Muscle layer of colon (tissue), 2 donors: ENCODE data around the gene SH3BGRL3.
A peak's percentile ranks its signal among the peaks of the same experiment; 100 is the strongest.

Source experiments
- H3K27ac ChIP-seq: one replicate; pipeline ENCODE4 v1.7.0; 2013; ENCODE audit warnings: low read depth, mild to moderate bottlenecking, low read length, moderate library complexity
- H3K27me3 ChIP-seq, 2 donors: one replicate each; pipeline ENCODE4 v1.7.0; 2013; ENCODE audit warnings: low read length in 2 of 2, mild to moderate bottlenecking in 2 of 2; ENCODE audit not compliant: insufficient read depth in 2 of 2, control insufficient read depth in 1 of 2
- H3K36me3 ChIP-seq: one replicate; pipeline ENCODE4 v1.7.0; 2013; ENCODE audit warnings: mild to moderate bottlenecking, low read length; ENCODE audit not compliant: insufficient read depth
- H3K4me1 ChIP-seq: one replicate; pipeline ENCODE4 v1.7.0; 2013; ENCODE audit warnings: mild to moderate bottlenecking, low read length; ENCODE audit not compliant: insufficient read depth
- H3K4me3 ChIP-seq, 2 donors: one replicate each; pipeline ENCODE4 v1.7.0; 2013; ENCODE audit warnings: low read length in 2 of 2, low read depth in 1 of 2, mild to moderate bottlenecking in 1 of 2, moderate library complexity in 1 of 2
- H3K9ac ChIP-seq: one replicate; pipeline ENCODE4 v1.7.0; 2013; ENCODE audit warnings: low read length
- H3K9me3 ChIP-seq: one replicate; pipeline ENCODE4 v1.7.0; 2013; ENCODE audit warnings: mild to moderate bottlenecking, low read length
- donor health status: abdominal sarcoma.
- donor health status: Adenocarcinoma of cecum.

Gene SH3BGRL3

DNA sequence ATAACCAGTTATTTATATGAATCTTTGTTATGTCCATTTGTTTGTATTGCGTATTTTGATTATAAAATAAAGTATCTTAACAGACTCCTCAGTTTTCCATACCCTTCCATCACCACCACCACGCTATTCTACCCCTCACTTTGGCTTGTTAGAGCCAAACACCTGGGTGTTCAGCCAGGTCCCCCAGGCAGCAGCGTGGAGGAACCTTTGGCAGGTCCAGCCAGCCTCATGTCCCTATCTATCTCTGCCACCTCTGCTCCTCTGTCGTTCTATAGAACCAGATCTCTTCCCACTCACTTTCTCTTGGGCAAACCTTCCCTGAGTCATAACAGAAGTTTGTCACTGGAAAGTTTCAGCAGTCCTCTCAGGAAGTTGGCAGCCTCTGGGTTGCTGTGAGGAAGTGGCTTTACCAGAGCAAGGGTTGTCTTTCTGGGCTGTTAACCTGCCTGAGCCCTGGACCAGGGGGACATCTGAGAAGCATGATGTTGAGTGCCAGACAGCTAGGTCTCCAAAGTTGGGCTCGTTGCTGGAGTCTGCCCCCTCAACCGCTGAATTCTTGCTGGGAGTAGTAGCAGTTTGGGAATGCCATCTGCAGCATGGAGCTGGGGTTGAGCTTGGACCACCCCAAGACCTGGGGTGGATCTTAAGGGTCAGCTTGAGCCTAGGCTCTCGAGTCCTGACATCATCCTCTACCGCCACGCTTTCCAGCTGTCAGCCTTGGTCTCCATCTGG is 996 bp upstream of the SH3BGRL3 start:
- peak overlapping the region; percentile 58 for H3K9ac ChIP-seq
- no peaks in the 10 kb centered on the region for H3K9me3 ChIP-seq
- peak overlapping the region; percentile 62 to 80 for H3K4me3 ChIP-seq
- peak overlapping the region; percentile 85 for H3K27ac ChIP-seq
- peaks cover 56% of the 10 kb centered on the region for H3K4me1 ChIP-seq
- H3K36me3 ChIP-seq: peaks cover 6% of the 10 kb centered on the region
- H3K27me3 ChIP-seq: no peaks in the 10 kb centered on the region

- Histone ChIP-seq H3K9me3 (no peaks in the 10 kb centered on the region), H3K9ac (no peak overlapping the region), H3K4me1 (peaks cover 62% of the 10 kb centered on the region), H3K27ac (peak overlapping the region; percentile 85), H3K4me3 (peak overlapping the region; percentile 62 to 80), H3K36me3 (peaks cover 6% of the 10 kb centered on the region), H3K27me3 (no peaks in the 10 kb centered on the region)
Observed at GRCh38 chr1:26280333-26281042, 602 bp downstream of the SH3BGRL3 start.

DNA sequence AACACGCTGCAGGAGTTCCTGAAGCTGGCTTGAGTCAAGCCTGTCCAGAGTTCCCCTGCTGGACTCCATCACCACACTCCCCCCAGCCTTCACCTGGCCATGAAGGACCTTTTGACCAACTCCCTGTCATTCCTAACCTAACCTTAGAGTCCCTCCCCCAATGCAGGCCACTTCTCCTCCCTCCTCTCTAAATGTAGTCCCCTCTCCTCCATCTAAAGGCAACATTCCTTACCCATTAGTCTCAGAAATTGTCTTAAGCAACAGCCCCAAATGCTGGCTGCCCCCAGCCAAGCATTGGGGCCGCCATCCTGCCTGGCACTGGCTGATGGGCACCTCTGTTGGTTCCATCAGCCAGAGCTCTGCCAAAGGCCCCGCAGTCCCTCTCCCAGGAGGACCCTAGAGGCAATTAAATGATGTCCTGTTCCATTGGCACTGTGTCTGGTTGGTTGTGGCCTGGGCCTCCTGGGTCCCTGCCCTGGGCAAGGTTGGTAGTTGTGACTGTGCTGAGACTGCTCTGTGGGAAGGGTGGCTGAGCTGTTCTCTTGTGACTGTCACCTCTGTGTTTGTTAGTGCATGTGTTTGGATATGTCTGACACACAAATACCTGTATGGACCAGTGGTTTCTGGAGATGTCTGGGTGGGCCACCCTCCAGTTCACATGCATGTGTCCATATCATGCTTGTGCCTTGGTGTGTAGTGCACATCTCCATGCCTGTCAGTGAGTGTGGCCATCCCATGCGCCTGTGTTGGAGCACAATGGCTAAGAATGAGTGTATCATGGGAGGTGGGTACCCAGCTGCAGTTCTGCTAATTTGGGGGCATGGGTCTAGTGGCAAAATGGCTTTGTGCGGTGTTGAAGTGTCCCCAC is 1.4 kb downstream of the SH3BGRL3 start:
- Histone ChIP-seq H3K4me1 (peaks cover 60% of the 10 kb centered on the region), H3K27ac (no peak overlapping the region), H3K4me3 (peak overlapping the region in 1 of 2 donors; percentile 80)

DNA sequence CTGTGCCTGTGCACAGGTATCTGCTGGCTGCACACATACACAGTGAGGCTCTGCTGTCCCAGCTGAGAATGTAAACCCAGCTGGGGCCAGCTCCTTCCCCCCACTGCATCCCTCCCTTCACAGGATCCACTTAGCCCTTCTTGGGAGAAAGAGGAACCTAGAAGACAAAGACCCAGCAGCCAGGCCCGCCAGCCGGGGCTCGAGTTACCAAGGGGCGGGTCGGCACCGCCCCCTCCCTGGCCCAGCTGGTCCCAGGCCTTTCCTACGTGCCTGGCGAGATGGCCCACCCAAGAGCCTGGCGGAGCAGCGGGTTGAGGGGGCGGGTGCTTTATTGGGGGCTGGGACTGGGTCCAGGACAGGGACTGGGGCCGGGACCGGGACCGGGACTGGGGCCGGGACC is 2.1 kb downstream of the SH3BGRL3 start:
- Histone ChIP-seq H3K9me3 (no peaks in the 10 kb centered on the region), H3K27me3 (no peaks in the 10 kb centered on the region), H3K36me3 (peaks cover 4% of the 10 kb centered on the region), H3K4me1 (peaks cover 57% of the 10 kb centered on the region), H3K4me3 (no peak overlapping the region), H3K27ac (no peak overlapping the region), H3K9ac (no peak overlapping the region)

More for the DNA sequence above, 1.4 kb downstream of the SH3BGRL3 start:
- Histone ChIP-seq H3K9ac (no peak overlapping the region), H3K36me3 (peaks cover 6% of the 10 kb centered on the region), H3K9me3 (no peaks in the 10 kb centered on the region), H3K27me3 (no peaks in the 10 kb centered on the region)

DNA sequence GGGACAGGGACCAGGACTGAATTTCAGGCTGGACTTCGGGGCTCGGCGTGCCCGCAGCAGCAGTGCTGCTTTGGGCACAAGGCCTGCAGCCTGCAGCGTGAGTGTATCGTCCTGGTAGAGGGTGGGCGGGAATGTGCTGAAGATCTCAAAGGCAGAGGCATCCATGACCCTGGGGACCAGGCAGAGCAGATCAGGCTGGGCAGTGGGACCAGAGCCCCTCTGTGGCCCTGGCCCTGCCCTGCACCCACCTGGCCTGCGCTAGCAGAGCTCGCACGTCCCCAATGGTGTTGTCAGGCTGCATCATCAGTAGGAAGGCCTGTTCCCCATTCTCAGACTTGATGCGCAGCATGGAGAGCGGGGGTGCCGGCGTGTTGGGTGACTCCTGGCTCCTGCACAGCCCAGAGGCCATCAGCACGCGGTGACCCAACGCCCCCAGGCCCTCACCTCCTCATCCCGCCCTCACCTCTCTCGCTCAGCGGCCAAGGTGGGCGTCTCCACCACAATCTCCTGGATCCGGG is 2.6 kb downstream of the SH3BGRL3 start:
- H3K36me3 ChIP-seq: no peaks in the 10 kb centered on the region
- H3K9me3 ChIP-seq: no peaks in the 10 kb centered on the region
- peaks cover 56% of the 10 kb centered on the region for H3K4me1 ChIP-seq
- H3K9ac ChIP-seq: no peak overlapping the region
- no peak overlapping the region for H3K4me3 ChIP-seq
- no peaks in the 10 kb centered on the region for H3K27me3 ChIP-seq
- no peak overlapping the region for H3K27ac ChIP-seq

DNA sequence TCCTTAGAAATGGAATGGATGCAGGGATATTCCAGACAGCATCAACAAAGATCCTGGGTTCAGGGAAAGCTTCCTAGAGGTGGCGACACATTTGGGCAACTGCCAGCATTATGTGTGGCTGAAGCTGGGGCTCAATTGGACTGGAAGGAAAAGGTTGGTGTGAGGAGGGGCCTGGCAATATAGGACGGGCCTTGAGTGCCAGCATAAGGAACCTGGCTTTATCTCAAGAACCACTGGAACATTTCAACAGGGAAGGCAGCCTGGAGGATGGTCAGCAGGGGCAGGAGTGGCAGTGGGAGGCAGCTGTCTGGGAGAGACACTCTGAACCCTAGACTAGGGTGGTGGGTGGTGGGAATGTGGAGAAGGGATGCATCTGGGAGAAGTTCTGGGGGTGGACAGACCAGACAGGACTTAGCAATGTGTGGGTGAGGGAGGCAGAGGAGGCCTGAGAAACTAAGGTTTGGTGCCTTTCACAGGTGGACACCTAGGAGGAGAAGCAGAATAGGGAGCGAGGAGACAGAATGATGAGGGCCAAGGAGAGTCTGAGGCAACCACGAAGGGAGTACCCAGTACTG is 3.5 kb downstream of the SH3BGRL3 start:
- Histone ChIP-seq H3K9ac (no peak overlapping the region), H3K9me3 (no peaks in the 10 kb centered on the region), H3K36me3 (no peaks in the 10 kb centered on the region), H3K4me3 (no peak overlapping the region), H3K27me3 (no peaks in the 10 kb centered on the region), H3K4me1 (peaks cover 55% of the 10 kb centered on the region), H3K27ac (no peak overlapping the region)

- H3K9ac ChIP-seq: no peak overlapping the region
- H3K9me3 ChIP-seq: no peaks in the 10 kb centered on the region
- H3K27me3 ChIP-seq: no peaks in the 10 kb centered on the region
- peaks cover 51% of the 10 kb centered on the region for H3K4me1 ChIP-seq
- no peak overlapping the region for H3K4me3 ChIP-seq
- H3K27ac ChIP-seq: no peak overlapping the region
- no peaks in the 10 kb centered on the region for H3K36me3 ChIP-seq
Observed at GRCh38 chr1:26283871-26284596, 4.1 kb downstream of the SH3BGRL3 start.

DNA sequence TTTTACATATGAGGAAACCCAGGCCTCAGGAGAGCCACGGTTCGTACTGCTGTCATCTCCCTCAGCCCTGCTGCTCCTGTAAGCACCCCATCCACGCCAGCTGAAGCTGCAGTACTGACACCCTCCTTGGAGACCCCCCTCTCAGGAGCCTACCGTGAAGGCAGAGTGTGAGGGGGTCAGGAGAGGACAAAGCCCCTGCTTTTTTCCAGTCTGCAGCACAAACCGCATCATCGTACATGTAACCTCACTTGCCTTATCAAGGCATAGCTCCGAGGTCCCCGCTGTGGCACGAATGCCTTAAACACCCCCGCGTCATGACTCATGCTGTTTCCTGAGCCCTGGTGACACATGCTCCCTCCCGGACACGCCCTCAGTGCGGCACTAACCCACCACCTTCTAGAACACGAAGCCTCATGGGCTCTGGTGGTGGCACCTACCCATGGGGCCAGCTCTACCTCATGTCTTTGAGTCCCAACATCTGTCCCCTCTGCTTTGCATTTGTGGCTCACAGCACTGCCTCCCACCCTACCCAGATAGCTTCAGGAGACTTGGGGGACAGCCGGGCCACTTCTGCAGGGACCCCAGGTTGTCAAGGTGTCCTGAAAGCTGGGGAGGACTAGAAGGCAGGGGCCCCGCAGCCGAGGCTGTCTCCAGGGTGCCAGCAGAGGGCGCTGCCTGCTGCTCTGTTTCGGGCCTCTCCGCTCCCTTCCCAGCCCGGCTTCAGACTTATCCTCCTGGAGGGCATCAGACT is 4.9 kb downstream of the SH3BGRL3 start:
- Histone ChIP-seq H3K9ac (no peak overlapping the region), H3K27me3 (no peaks in the 10 kb centered on the region), H3K4me3 (no peak overlapping the region), H3K27ac (no peak overlapping the region), H3K36me3 (no peaks in the 10 kb centered on the region), H3K9me3 (no peaks in the 10 kb centered on the region), H3K4me1 (peaks cover 46% of the 10 kb centered on the region)

- Histone ChIP-seq H3K27ac (no peak overlapping the region), H3K36me3 (no peaks in the 10 kb centered on the region), H3K4me3 (no peak overlapping the region), H3K9ac (no peak overlapping the region), H3K4me1 (peaks cover 45% of the 10 kb centered on the region), H3K9me3 (no peaks in the 10 kb centered on the region), H3K27me3 (no peaks in the 10 kb centered on the region)
Observed at GRCh38 chr1:26285366-26286063, 5.6 kb downstream of the SH3BGRL3 start.

- H3K9me3 ChIP-seq: no peaks in the 10 kb centered on the region
- no peak overlapping the region for H3K27ac ChIP-seq
- H3K4me1 ChIP-seq: peaks cover 46% of the 10 kb centered on the region
- H3K4me3 ChIP-seq: no peak overlapping the region
- H3K27me3 ChIP-seq: no peaks in the 10 kb centered on the region
- no peak overlapping the region for H3K9ac ChIP-seq
- no peaks in the 10 kb centered on the region for H3K36me3 ChIP-seq
Observed at GRCh38 chr1:26286064-26286416, 6.2 kb downstream of the SH3BGRL3 start.
